Fibroblast of pulmonary artery (primary cell): Measurements from ENCODE around the gene HK1.

ENCODE experiments used
- DNase-seq: peaks from one replicate; pipeline ENCODE4 v3.0.0-alpha.2; 2010; ENCODE audit warnings: low read depth
- H3K4me3 ChIP-seq: replicated peaks from 2 replicates; pipeline ENCODE4 v1.5.1; 2011; ENCODE audit warnings: low read depth, mild to moderate bottlenecking, control low read depth, low read length, moderate library complexity
- CTCF ChIP-seq: IDR thresholded peaks from 2 replicates; pipeline ENCODE4 v1.5.1; 2011; ENCODE audit warnings: mild to moderate bottlenecking, control low read depth, low read length, inconsistent platforms; ENCODE audit errors: missing control alignments

Gene HK1

DNA sequence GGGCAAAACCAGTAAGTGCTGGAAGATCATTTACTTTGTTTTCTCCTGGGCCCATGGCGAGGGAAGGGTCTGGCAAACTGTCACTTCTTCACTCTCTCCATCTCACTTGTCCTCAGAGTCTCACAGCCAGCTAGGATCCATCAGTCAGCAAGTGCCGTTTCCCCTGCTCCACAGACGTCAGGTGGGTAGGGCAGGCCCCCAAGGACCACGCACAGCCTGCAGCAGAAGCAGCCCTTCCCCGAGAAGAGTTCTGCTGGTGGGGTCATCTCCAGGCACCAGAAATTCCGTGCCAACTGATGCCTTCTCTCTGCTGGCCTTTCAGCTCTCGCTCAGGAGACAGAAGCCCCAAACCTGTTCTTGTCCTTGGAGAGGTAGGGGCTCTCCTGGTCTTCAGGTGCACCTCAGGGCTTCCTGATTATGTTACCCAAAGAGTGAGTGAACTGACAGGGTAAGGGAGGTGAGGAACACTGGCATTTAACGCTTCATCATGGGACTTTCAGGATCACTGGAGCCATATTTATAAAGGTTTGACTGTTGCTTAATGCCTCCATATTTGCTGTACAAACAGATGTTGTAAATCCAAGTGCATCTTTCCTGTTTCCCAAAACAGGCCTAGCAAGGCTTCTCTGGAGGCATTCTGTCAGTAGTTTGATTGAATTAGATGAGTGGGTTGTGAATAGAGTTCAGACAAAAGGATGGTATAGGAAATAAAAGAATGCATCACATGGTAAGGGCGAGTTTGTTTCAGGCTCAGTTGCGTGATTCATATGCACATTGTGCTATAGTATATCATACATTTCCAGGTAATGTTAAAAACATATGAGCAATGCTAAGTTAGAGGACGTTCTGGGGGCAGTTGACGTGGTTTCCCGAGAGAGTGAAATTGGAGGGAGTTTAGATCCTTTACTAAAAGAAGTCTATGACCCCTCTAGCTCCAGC lies 159.3 kb downstream of the HK1 start:
- DNase-seq, result no peak
- no peak for TF ChIP-seq CTCF
- H3K4me3 ChIP-seq, result no peak overlapping the region

DNA sequence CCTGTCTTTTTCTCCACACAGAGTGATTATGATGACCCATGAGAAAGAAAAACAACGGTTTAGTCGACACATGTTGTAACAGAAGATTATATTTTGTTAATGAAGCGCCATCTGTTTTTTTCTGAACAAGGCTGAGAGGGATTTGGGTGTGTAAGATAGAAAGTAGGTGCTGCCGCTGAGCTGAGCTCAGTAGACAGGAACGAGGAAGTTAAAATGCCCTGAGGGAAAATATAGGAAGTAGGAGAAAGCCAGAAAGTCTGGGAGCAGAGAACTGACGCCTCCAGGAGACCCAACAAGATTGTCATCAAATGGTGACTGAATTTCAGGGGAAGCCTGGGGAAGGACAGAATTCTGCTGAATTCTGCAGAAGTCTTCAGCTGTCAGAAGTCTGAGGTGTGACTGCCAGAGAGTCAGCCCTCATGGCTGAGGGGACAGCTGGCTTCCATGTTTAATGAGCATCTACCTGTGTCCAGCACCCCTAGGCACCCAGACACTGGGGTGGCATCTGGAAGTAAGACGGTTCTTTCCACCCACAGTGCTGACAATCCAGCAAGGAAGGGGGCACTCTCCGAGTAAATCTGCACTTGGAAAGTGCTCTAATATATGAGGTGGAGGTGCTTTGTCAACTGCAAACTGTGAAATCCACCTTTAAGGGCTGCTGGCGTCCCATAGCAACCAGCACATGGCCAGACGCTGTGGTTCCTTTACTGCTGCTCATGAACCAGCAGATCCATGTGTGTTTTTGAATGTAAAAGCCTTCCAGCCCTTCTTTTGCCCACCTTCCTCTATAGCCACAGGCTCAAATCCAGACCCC lies 160.4 kb downstream of the HK1 start:
- TF ChIP-seq CTCF, result no peak
- no peak overlapping the region for H3K4me3 ChIP-seq
- no peak for DNase-seq

GRCh38 chr10:69439350-69439739 lies 161.0 kb downstream of the HK1 start:
- no peak for TF ChIP-seq CTCF
- no peak for DNase-seq
- H3K4me3 ChIP-seq, result no peak overlapping the region

GRCh38 chr10:69439813-69440506 lies 161.7 kb downstream of the HK1 start:
- peak; percentile 77 for DNase-seq
- H3K4me3 ChIP-seq, result no peak overlapping the region
- no peak for TF ChIP-seq CTCF

DNA sequence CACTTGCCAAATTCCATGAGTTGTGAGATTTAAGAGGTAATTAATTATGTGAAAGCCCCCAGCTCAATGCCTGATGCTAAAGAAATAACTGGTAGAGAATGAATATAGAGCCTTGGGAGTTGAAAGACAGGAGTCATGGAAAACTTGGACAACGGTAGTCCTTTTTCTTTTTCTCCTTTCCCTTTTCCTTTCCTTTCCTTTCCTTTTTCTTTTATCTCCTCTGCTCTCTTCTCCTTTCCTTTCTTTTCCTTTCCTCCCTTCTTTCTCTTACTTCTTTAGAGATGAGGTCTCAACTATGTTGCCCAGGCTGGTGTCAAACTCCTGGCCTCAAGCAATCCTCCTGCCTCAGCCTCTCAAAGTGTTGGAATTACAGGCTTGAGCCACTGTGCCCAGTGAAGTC lies 165.1 kb downstream of the HK1 start:
- no peak overlapping the region for H3K4me3 ChIP-seq
- no peak for DNase-seq
- TF ChIP-seq CTCF, result no peak

- no peak overlapping the region for H3K4me3 ChIP-seq
- TF ChIP-seq CTCF, result no peak
- DNase-seq, result no peak
Measured at GRCh38 chr10:69445041-69445440, 166.7 kb downstream of the HK1 start.
